Activated naive CD4-positive, alpha-beta T cell treated with anti-CD3 and anti-CD28 coated beads, Interleukin-2, amount 50 U/mL, for 16 hours (primary cell): ENCODE data around the gene DHCR24.

Experiments used
- DNase-seq: peaks from one replicate; pipeline ENCODE4 v3.0.0-alpha.2; 2020

Gene DHCR24

GRCh38 chr1:54813485-54814125, 73.4 kb downstream of the DHCR24 start:
- DNase-seq: no peak

- DNase-seq: no peak
Observed at GRCh38 chr1:54812801-54813484, 74.1 kb downstream of the DHCR24 start.

- no peak for DNase-seq
Observed at GRCh38 chr1:54811739-54812655, 75.0 kb downstream of the DHCR24 start.

- no peak for DNase-seq
Observed at GRCh38 chr1:54811066-54811465, 75.9 kb downstream of the DHCR24 start.

GRCh38 chr1:54810153-54810942, 76.6 kb downstream of the DHCR24 start:
- DNase-seq: peak; percentile 73

GRCh38 chr1:54809496-54810074, 77.4 kb downstream of the DHCR24 start:
- DNase-seq: no peak

GRCh38 chr1:54808443-54809207, 78.4 kb downstream of the DHCR24 start:
- no peak for DNase-seq

- DNase-seq: no peak
Observed at GRCh38 chr1:54807756-54808155, 79.2 kb downstream of the DHCR24 start.

GRCh38 chr1:54806931-54807611, 79.9 kb downstream of the DHCR24 start:
- DNase-seq: no peak

GRCh38 chr1:54805981-54806381, 81.0 kb downstream of the DHCR24 start:
- no peak for DNase-seq

- DNase-seq: no peak
Observed at GRCh38 chr1:54805466-54805865, 81.5 kb downstream of the DHCR24 start.

- DNase-seq: no peak
Observed at GRCh38 chr1:54804471-54805132, 82.4 kb downstream of the DHCR24 start.

- DNase-seq: no peak
Observed at GRCh38 chr1:54803761-54804470, 83.1 kb downstream of the DHCR24 start.

GRCh38 chr1:54800899-54801759, 85.9 kb downstream of the DHCR24 start, which contains the start of gene TTC22:
Gene TTC22, minus strand, starts transcription at chr1:54801323. Its CDS starts 160 bp downstream, at chr1:54801163.
- peak; percentile 75 for DNase-seq

GRCh38 chr1:54800041-54800898, 86.7 kb downstream of the DHCR24 start:
- DNase-seq: no peak
